HG03196 (cell line): ENCODE data around the gene MRPL38.
"Not testable (repeated sequence)": the region's sequence is repeated elsewhere in the genome, so short reads cannot be mapped to it uniquely, and the experiment has no call there.

Experiments
- ATAC-seq: cut with Tn5 transposase; IDR thresholded peaks from one replicate; pipeline ENCODE4 v1.9.1; 2021; ENCODE audit not compliant: unreplicated experiment

MRPL38 gene

DNA sequence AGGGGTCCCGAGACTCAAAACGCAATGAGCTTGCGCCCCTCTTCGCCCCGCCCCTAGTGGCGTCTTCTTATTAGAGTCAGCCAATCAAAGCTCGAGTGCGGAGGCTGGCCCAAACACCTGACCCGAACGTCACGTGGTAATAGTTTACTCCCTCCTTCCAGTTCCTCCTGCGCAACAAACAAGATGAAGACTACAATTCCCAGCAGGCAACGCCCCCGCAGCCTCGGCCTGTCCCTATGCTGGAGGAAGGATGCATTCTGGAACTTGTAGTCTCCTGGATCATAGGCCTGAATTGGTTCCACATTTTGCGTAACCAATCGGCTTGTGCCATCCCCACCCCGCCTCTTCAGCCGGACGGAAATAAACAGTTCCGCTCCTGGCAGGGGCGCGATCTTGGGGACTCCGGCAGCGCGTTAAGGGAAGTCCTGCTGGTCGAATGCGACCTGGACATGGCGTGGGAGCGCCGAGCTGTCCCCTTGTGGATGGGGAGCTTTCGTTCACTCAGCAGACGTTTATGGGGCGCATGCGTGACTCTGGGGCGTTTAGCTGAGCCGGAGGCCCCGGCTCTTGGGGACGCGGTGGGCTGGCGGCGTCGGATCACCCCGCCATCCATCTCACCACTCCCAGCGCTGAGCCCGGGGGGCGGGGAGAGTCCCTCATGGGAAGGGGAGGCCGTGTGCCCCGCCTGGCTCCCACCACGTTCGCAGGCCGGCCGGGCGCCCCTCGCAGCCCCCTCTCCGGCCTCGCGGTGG is 49.2 kb downstream of the MRPL38 start, which contains the start of gene WBP2:
Gene WBP2, minus strand, starts transcription at position 26 of the 752 bp plus-strand sequence. CDS start 38 bp downstream, outside the sequence.
- ATAC-seq, result peak; percentile 85

DNA sequence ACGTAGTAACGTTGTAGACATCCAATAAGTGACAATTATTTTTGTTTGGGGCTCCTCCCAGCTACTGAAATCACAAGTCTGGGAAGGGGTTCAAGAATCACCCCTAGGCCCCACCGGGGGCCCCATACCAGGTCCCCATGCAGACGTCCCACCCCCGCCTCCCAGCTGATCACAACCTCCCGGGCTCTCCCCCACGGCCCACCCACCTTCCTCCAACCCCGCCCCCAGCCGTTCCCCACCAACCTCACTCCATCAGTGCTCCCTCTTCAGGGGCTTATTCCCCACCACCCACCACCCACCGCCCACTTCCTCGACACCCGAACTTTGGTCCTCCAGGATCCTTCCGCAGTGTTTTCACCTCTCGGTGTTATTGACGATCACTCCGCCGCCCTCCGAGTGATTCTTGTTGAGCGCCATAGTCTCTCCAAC is 49.8 kb downstream of the MRPL38 start:
- no peak for ATAC-seq

DNA sequence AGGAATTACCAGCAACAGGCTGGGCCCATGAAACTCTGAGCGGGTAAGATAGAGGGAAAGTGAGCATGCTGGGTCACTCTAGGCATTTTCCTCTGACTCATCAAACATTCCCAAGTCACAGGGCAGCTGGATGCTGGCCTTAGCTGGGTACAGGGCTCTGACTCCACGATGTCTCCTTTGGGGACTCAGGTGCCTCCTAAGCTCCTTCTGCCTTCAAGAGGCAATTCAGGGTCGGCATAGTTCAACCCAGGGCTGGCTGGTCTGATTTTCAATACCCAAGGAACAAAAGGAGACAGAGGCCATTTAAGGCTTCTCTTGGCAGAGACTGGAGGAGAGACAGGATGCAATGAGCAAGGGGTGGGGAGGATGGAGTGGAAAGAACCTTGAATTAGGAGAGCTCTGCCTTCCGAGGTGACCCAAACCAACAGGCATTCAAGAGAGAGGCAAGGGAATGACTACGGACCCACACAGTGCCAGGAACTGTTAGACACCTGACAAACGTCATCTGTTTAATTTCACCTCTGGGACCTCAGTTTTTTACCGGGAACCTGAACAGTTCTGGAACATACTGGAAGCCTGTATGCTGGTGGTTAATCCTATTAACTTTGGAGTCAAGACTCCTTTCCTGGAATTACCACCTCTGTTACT is 50.5 kb downstream of the MRPL38 start:
- no peak for ATAC-seq

DNA sequence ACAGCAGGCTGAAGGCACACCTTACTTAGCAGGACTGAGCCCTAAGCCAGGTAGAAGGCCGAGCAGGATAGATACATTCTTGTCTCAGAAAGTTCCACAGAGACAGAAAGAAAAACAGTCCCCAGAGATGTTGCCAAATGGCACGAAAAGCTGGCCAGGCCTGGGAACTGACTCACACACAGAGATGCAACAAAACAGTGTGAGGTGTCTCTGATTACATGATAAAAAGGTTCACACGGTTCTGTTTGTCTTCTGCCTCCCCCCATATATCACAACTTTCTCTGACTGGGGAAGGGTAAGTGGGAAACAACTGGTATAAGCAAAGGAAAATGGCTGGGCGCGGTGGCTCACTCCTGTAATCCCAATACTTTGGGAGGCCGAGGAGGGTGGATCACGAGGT is 51.3 kb downstream of the MRPL38 start:
- no peak for ATAC-seq

DNA sequence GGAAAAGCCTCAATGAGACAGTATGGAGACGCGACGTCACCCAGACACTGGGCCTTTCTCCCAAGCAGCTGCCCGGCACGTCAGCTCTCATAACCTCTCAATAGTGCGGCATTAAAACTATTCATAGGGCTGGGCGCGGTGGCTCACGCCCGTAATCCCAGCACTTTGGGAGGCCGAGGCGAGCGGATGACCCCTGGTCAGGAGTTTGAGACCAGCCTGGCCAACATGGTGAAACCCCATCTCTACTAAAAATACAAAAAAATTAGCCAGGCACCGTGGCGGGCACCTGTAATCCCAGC is 53.0 kb downstream of the MRPL38 start:
- ATAC-seq, result not testable (repeated sequence)

DNA sequence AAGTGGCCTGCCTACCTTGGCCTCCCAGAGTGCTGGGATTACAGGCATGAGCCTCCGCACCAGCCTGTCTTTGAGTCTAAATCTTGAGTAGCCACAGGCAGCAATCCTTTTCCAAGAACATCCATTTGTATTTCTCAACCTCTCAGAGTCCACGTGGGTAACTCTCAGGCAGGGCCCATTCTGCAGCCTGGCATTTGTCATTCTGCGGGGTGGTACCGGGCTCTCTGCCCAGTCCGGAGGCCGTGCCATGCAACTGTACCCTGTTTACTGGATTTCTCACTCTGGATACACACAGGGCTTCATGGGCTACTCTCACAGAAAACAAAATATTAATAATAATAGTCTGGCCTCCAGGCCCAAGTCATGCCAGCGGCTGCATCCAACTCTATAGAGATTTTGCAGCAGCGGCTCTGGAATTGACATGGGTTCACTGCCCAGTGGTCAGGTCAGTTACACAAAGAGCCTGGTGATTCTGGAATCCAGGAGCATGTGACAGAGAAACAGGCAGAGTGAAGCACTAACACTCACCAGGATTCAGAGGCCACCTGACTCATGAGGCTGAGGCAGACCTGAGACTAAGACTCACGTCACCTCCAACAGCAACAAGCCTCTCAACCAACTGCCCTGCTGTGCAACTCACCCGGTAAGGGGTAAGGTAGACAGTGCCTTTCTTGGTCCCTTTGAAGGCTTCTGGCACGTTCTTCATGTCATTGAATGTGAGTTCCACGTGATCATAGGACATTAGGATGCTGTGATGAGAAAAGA is 53.6 kb downstream of the MRPL38 start:
- ATAC-seq, result no peak

DNA sequence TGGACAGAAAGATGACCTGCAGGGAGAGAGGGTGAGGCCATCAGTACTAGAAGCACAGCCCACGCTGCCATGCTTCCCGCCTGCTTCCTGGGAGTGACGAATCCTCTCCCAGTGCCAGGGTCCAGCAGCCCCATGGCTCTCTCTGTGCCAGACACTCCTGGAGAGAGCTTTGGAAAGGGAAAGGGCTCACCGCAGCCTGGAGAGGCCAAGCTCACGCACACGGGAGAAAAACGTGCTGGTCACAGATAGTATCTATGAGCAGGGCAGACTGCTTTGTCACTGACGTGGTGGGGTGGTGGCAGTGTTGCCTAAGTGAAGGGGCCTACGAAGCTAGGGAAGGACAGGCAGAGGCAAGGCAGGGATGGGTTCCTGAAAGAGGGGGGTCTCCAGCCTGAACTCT is 55.0 kb downstream of the MRPL38 start:
- no peak for ATAC-seq

DNA sequence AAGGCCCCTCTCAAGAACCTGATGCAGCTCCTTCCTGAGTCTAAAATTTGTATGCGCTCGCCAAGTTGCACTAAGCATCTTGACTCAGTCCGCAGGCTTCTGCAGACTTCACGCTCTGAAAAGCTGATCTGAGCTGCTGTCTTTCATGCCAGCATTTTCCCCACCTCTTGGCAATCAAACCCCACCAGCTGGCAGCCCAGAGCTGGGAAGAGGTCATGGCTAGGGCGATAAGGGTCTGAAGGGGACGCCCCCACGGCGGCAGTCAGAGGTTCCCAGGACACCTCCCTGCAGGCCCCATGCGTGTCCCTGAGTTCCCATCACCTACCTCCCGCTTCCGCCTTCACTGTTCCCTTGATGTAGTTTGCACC is 55.4 kb downstream of the MRPL38 start:
- no peak for ATAC-seq
